ENCODE results near the gene CERS4. TPM values are rescaled to one million over a fixed set of nuclear protein-coding genes. Genes with fewer than 3 reads are reported as not detected.
"Not testable (repeated sequence)": the region's sequence is repeated elsewhere in the genome, so short reads cannot be mapped to it uniquely, and the experiment has no call there.

The CERS4 gene
- total and polyA plus RNA-seq, 10 of the 15 experiments (the other 5 are each of a cell fraction or from before 2014, with no cell fraction given) = 0.34 to 62.1 (median 20.7) TPM

GRCh38 chr19:8218127-8218526, 9.0 kb downstream of the CERS4 start:
- H2AFZ ChIP-seq (ENCODE audit: control insufficient read depth, low read depth, low read length); ATAC-seq; H3K27ac ChIP-seq (ENCODE audit: control insufficient read depth, insufficient read depth); H4K20me1 ChIP-seq (ENCODE audit: control insufficient read depth, insufficient read depth); POLR2A ChIA-PET; RAD21 ChIA-PET (ENCODE audit: unreplicated experiment); FAIRE-seq; intact Hi-C loops (cut with micrococcal nuclease; ENCODE audit: unreplicated experiment); DNase-seq (ENCODE audit: low read depth, low spot score); SMC1A ChIA-PET (ENCODE audit: uncharacterized antibody, unreplicated experiment); BruUV-seq (replicated peaks); H3K27me3 ChIP-seq (replicated peaks in 1 of 2; ENCODE audit: control insufficient read depth in 2 of 2, insufficient read depth in 2 of 2, low read length in 1 of 2); H3K36me3 ChIP-seq (ENCODE audit: control insufficient read depth in 2 of 2, insufficient read depth in 2 of 2, low read length in 1 of 2); H3K4me2 ChIP-seq (ENCODE audit: control insufficient read depth, insufficient read depth); in situ Hi-C loops (cut with MboI); H3K9me3 ChIP-seq (replicated peaks; ENCODE audit: control insufficient read depth, insufficient read depth, low read length); CTCF ChIA-PET; H3K4me3 ChIP-seq; H3K9ac ChIP-seq (ENCODE audit: control insufficient read depth, insufficient read depth, low read length): not testable (repeated sequence)
- Histone ChIP-seq H3K4me1 (ENCODE audit: control insufficient read depth, insufficient read depth, low read length) (peaks cover 16% of the 10 kb centered on the region), H3K79me2 (ENCODE audit: control insufficient read depth, insufficient read depth, low read length) (peaks cover 28% of the 10 kb centered on the region)
- over 99% methylated on average over 7 of the region's 7 CpGs for WGBS (ENCODE audit: insufficient coverage, insufficient replicate concordance, low lambda C conversion rate, missing lambda C conversion rate)

GRCh38 chr19:8220481-8220880, 11.3 kb downstream of the CERS4 start:
- RAD21 ChIA-PET (ENCODE audit: unreplicated experiment) = no interaction called here
- Histone ChIP-seq H2AFZ (ENCODE audit: control insufficient read depth, low read depth, low read length) (no peak overlapping the region), H3K36me3 (ENCODE audit: control insufficient read depth in 2 of 2, insufficient read depth in 2 of 2, low read length in 1 of 2) (peaks cover 1 to 2% of the 10 kb centered on the region in 2 experiments; a peak in 2 of 4 replicates), H3K27me3 (replicated peaks in 1 of 2; ENCODE audit: control insufficient read depth in 2 of 2, insufficient read depth in 2 of 2, low read length in 1 of 2) (no peaks in the 10 kb centered on the region), H3K4me2 (ENCODE audit: control insufficient read depth, insufficient read depth) (no peak overlapping the region), H3K4me1 (ENCODE audit: control insufficient read depth, insufficient read depth, low read length) (peaks cover 3% of the 10 kb centered on the region), H3K27ac (ENCODE audit: control insufficient read depth, insufficient read depth) (no peak overlapping the region), H3K9ac (ENCODE audit: control insufficient read depth, insufficient read depth, low read length) (no peak overlapping the region), H3K4me3 (no peak overlapping the region), H3K9me3 (replicated peaks; ENCODE audit: control insufficient read depth, insufficient read depth, low read length) (no peaks in the 10 kb centered on the region), H3K79me2 (ENCODE audit: control insufficient read depth, insufficient read depth, low read length) (peaks cover 10% of the 10 kb centered on the region), H4K20me1 (ENCODE audit: control insufficient read depth, insufficient read depth) (no peaks in the 10 kb centered on the region)
- in situ Hi-C loops (cut with MboI) (no loop called here), intact Hi-C loops (cut with micrococcal nuclease; ENCODE audit: unreplicated experiment) (no loop called here)
- 100% methylated on average over 10 of the region's 11 CpGs for WGBS (ENCODE audit: insufficient coverage, insufficient replicate concordance, low lambda C conversion rate, missing lambda C conversion rate)
- DNase-seq (ENCODE audit: low read depth, low spot score) (no peak), ATAC-seq (no peak), FAIRE-seq (no peak)
- CTCF ChIA-PET = no interaction called here
- POLR2A ChIA-PET = interaction anchor here (1.1 kb wide), 1 partner anchor 21 kb away, joined by 4 read pairs; no protein-coding TSS in a partner anchor
- SMC1A ChIA-PET (ENCODE audit: uncharacterized antibody, unreplicated experiment) = interaction anchor here (1.1 kb wide), 1 partner anchor 32 kb away, joined by 3 read pairs; no protein-coding TSS in a partner anchor
- BruUV-seq (replicated peaks) = no TSS peak
- TF ChIP-seq CHD2 (IDR thresholded peaks at IDR 0.05; ENCODE audit: borderline replicate concordance, low read depth, low read length) = no peak
- no peak for TF ChIP-seq MLLT1 (IDR thresholded peaks at IDR 0.05)
- no peak for TF ChIP-seq HSF1 (IDR thresholded peaks at IDR 0.05; ENCODE audit: low read depth, low read length)
- TF ChIP-seq PAX8 (IDR thresholded peaks at IDR 0.05) = no peak
- TF ChIP-seq BCL11A (IDR thresholded peaks at IDR 0.05; ENCODE audit: low read depth, low read length) = no peak
- TF ChIP-seq ZNF622 (IDR thresholded peaks at IDR 0.05) = no peak
- no peak for TF ChIP-seq BHLHE40 (IDR thresholded peaks at IDR 0.05; ENCODE audit: borderline replicate concordance in 1 of 2, low read depth in 2 of 2, low read length in 1 of 2)
- no peak for TF ChIP-seq ELK1 (IDR thresholded peaks at IDR 0.05; ENCODE audit: low read depth, low read length)
- TF ChIP-seq SMC3 (IDR thresholded peaks at IDR 0.05; ENCODE audit: borderline replicate concordance, low read length) = no peak
- TF ChIP-seq CBFB (IDR thresholded peaks at IDR 0.05; ENCODE audit: low read depth) = no peak
- TF ChIP-seq ATF7 (IDR thresholded peaks at IDR 0.05; ENCODE audit: low read depth) = no peak
